ENCODE data around the gene GPR32.
"Not testable (repeated sequence)": the region's sequence is repeated elsewhere in the genome, so short reads cannot be mapped to it uniquely, and the experiment has no call there.

Gene GPR32

GRCh38 chr19:50778906-50779430 is 8.7 kb downstream of the GPR32 start:
- Histone ChIP-seq H4K20me1 (ENCODE audit: control insufficient read depth, insufficient read depth, low read depth, low read length) (no peaks in the 10 kb centered on the region), H3K4me3 (ENCODE audit: low read length) (no peak overlapping the region), H3K4me2 (ENCODE audit: low read length) (no peak overlapping the region), H3K4me1 (ENCODE audit: control insufficient read depth, low read length) (no peaks in the 10 kb centered on the region), H3F3A (ENCODE audit: control insufficient read depth, insufficient read depth) (no peaks in the 10 kb centered on the region), H3K27ac (ENCODE audit: low read depth, low read length) (no peak overlapping the region), H3K79me2 (ENCODE audit: control insufficient read depth, low read length) (no peaks in the 10 kb centered on the region), H3K9me2 (replicated peaks; ENCODE audit: control insufficient read depth, low read length) (no peaks in the 10 kb centered on the region), H3K27me3 (ENCODE audit: control insufficient read depth, low read length) (no peaks in the 10 kb centered on the region; the same call in 1 of the 2 replicates), H3K36me3 (ENCODE audit: control insufficient read depth, low read length) (no peaks in the 10 kb centered on the region), H3K9me3 (ENCODE audit: control insufficient read depth, insufficient read depth, low read length) (no peaks in the 10 kb centered on the region)
- no peak for TF ChIP-seq EZH2phosphoT487 (IDR thresholded peaks at IDR 0.05; ENCODE audit: borderline replicate concordance, low read length)
- TF ChIP-seq, protein P1, sequence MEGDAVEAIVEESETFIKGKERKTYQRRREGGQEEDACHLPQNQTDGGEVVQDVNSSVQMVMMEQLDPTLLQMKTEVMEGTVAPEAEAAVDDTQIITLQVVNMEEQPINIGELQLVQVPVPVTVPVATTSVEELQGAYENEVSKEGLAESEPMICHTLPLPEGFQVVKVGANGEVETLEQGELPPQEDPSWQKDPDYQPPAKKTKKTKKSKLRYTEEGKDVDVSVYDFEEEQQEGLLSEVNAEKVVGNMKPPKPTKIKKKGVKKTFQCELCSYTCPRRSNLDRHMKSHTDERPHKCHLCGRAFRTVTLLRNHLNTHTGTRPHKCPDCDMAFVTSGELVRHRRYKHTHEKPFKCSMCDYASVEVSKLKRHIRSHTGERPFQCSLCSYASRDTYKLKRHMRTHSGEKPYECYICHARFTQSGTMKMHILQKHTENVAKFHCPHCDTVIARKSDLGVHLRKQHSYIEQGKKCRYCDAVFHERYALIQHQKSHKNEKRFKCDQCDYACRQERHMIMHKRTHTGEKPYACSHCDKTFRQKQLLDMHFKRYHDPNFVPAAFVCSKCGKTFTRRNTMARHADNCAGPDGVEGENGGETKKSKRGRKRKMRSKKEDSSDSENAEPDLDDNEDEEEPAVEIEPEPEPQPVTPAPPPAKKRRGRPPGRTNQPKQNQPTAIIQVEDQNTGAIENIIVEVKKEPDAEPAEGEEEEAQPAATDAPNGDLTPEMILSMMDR (IDR thresholded peaks at IDR 0.05; ENCODE audit: low read depth, low read length, poor library complexity, severe bottlenecking), result no peak

DNA sequence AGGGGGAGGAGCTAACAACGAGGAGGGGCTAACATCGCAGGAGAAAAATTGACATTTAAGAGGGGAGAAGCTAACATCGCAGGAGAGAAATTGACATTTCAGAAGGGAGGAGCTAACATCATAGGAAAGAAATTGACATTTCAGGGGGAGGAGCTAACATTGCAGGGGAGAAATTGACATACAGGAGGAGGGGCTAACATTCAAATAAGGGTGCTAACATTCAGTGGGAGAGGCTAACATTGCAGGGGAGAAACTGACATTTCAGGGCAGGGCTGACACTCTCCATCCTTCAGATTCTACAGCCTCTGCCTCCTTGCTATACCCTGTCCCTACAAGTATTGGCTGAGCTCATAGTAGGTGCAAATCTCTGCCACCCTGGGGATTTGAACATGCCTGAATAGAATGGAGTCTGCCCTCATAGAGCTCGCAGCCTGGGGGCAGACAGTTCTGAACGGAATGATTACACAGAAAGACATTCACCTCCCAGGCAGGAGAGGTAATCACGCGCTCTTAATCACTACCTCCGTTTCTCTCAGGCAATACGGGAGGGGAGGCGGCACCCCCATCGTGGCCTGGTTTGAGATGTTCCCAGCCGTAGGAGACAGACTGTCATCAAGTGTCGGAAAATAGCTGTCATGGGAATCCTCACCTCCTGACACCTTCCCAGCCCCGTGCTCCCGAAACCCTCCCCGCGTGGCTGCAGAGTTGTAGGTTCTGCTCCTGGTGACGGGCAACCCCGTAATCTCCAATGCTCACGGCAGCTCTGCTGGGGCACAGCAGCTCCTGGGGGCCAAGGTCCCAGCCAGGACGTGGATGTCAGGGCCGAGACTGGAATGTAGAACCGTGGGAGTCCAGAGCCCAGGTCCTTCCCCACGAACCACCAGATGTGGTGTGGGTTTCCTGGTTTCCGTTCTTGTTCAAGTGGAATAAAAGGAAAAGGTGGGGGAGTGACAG is 9.5 kb downstream of the GPR32 start:
- Histone ChIP-seq H3K9me3 (ENCODE audit: control insufficient read depth, insufficient read depth, low read length) (no peaks in the 10 kb centered on the region), H3K36me3 (ENCODE audit: control insufficient read depth, low read length) (no peaks in the 10 kb centered on the region), H3K4me2 (ENCODE audit: low read length) (no peak overlapping the region), H3K27me3 (ENCODE audit: control insufficient read depth, low read length) (no peaks in the 10 kb centered on the region; the same call in 1 of the 2 replicates), H4K20me1 (ENCODE audit: control insufficient read depth, insufficient read depth, low read depth, low read length) (no peaks in the 10 kb centered on the region), H3K4me1 (ENCODE audit: control insufficient read depth, low read length) (no peaks in the 10 kb centered on the region), H3K79me2 (ENCODE audit: control insufficient read depth, low read length) (no peaks in the 10 kb centered on the region), H3F3A (ENCODE audit: control insufficient read depth, insufficient read depth) (no peaks in the 10 kb centered on the region), H3K27ac (ENCODE audit: low read depth, low read length) (no peak overlapping the region), H3K4me3 (ENCODE audit: low read length) (no peak overlapping the region), H3K9me2 (replicated peaks; ENCODE audit: control insufficient read depth, low read length) (no peaks in the 10 kb centered on the region)
- TF ChIP-seq EZH2phosphoT487 (IDR thresholded peaks at IDR 0.05; ENCODE audit: borderline replicate concordance, low read length), result no peak
- TF ChIP-seq, protein P1 (IDR thresholded peaks at IDR 0.05; ENCODE audit: low read depth, low read length, poor library complexity, severe bottlenecking), result no peak

DNA sequence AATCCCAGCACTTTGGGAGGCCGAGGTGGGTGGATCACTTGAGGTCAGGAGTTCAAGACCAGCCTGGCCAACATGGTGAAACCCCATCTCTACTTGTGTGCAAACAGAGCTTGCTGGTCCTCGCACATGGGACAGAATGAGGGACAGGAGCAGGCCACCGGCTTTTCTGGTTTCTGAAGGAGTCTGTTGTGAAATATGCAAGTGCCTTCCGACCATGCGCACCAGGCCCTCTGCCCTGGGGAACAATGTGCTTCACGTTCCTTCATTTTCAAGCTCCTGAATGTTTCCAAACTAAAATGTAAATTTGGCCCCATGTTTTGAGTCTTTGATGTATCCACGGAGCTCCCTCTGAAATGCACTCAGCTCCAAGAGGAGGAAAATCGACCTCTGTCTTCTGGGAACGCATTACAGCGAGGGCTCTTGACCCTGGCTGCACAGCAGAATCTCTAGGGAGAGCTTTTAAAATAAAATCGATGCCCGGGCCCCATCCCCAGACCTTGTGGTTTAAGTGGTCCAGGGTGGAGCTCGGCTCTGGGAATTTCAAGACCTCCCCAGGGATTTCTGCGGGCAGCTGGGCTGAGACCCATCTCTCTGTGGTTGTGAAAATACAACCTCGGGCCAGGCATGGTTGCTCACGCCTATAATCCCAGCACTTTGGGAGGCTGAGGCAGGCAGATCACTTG is 10.6 kb downstream of the GPR32 start:
- Histone ChIP-seq H3K27me3 (ENCODE audit: control insufficient read depth, low read length) (no peaks in the 10 kb centered on the region; the same call in 1 of the 2 replicates), H3K27ac (ENCODE audit: low read depth, low read length) (no peak overlapping the region), H3K4me2 (ENCODE audit: low read length) (no peak overlapping the region), H3K4me3 (ENCODE audit: low read length) (no peak overlapping the region), H3K36me3 (ENCODE audit: control insufficient read depth, low read length) (no peaks in the 10 kb centered on the region), H3F3A (ENCODE audit: control insufficient read depth, insufficient read depth) (no peaks in the 10 kb centered on the region), H3K9me2 (replicated peaks; ENCODE audit: control insufficient read depth, low read length) (no peaks in the 10 kb centered on the region), H3K4me1 (ENCODE audit: control insufficient read depth, low read length) (no peaks in the 10 kb centered on the region), H3K9me3 (ENCODE audit: control insufficient read depth, insufficient read depth, low read length) (no peaks in the 10 kb centered on the region), H4K20me1 (ENCODE audit: control insufficient read depth, insufficient read depth, low read depth, low read length) (no peaks in the 10 kb centered on the region), H3K79me2 (ENCODE audit: control insufficient read depth, low read length) (no peaks in the 10 kb centered on the region)
- TF ChIP-seq, protein P1 (IDR thresholded peaks at IDR 0.05; ENCODE audit: low read depth, low read length, poor library complexity, severe bottlenecking), result no peak
- TF ChIP-seq EZH2phosphoT487 (IDR thresholded peaks at IDR 0.05; ENCODE audit: borderline replicate concordance, low read length), result no peak

DNA sequence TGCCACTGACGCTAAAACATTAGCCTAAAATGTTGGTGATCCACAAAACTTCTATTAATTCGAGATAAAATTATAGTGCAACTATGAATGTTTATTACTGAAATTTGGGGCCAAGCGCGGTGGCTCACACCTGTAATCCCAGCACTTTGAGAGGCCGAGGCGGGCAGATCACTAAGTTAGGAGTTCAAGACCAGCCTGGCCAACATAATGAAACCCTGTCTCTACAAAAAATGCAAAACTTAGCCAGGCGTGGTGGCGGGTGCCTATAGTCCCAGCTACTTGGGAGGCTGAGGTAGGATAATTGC is 13.5 kb downstream of the GPR32 start:
- not testable (repeated sequence) for H3K36me3 ChIP-seq (ENCODE audit: control insufficient read depth, low read length); H3K4me2 ChIP-seq (ENCODE audit: low read length); H3K27ac ChIP-seq (ENCODE audit: low read depth, low read length); H3F3A ChIP-seq (ENCODE audit: control insufficient read depth, insufficient read depth); H3K79me2 ChIP-seq (ENCODE audit: control insufficient read depth, low read length); H3K4me1 ChIP-seq (ENCODE audit: control insufficient read depth, low read length); H4K20me1 ChIP-seq (ENCODE audit: control insufficient read depth, insufficient read depth, low read depth, low read length); H3K27me3 ChIP-seq (ENCODE audit: control insufficient read depth, low read length); H3K9me2 ChIP-seq (replicated peaks; ENCODE audit: control insufficient read depth, low read length); H3K9me3 ChIP-seq (ENCODE audit: control insufficient read depth, insufficient read depth, low read length); H3K4me3 ChIP-seq (ENCODE audit: low read length)
